GM12878 (cell line): Measurements from ENCODE around the gene SORL1. TPM values are rescaled to one million over a fixed set of nuclear protein-coding genes. Genes with fewer than 3 reads are reported as not detected.

ENCODE experiments used
- ATAC-seq: fragments of 200-7000 bp; cut with Tn5 transposase; 3 replicates; pipeline ENCODE4 v1.9.1; 2020; ENCODE audit warnings: mild to moderate bottlenecking, moderate library complexity
- BruUV-seq: library from RNA; stranded (reverse); fragments of 400-500 nt; replicated peaks from 2 replicates; lab custom pipeline; 2021; lab: Mats Ljungman, UMichigan
- CTCF ChIA-PET: fragments of 300-600 bp; sonication (Branson Sonifier 250); formaldehyde crosslinking; extraction: SDS; loops from one replicate; lab custom pipeline; 2021; ENCODE audit warnings: inconsistent platforms; lab: Yijun Ruan, JAX
- POLR2A ChIA-PET: fragments of 350-600 bp; formaldehyde crosslinking; extraction: SDS; loops from one replicate; lab custom pipeline; 2021; ENCODE audit warnings: inconsistent platforms; lab: Charles Lee
- RAD21 ChIA-PET: fragments of 300-600 bp; sonication (Branson Sonifier 250); formaldehyde crosslinking; loops from one replicate; lab custom pipeline; 2023; ENCODE audit warnings: antibody characterized with exemption; ENCODE audit not compliant: unreplicated experiment; lab: Charles Lee
- SMC1A ChIA-PET: fragments of 300-600 bp; sonication (Branson Sonifier 250); formaldehyde crosslinking; loops from one replicate; lab custom pipeline; 2023; ENCODE audit not compliant: unreplicated experiment, uncharacterized antibody; lab: Charles Lee
- DNase-seq: peaks from one replicate; pipeline ENCODE4 v3.0.0-alpha.2; 2011; ENCODE audit warnings: low read depth, low spot score
- FAIRE-seq: peaks from 3 replicates; lab custom pipeline; 2011; peaks lifted over from hg19 to GRCh38; lab: Jason Lieb, UNC
- H2AFZ ChIP-seq: 2 replicates; pipeline ENCODE4 v1.6.0; 2011; ENCODE audit warnings: low read depth, low read length, control low read depth; ENCODE audit not compliant: control insufficient read depth
- H3K27ac ChIP-seq: 2 replicates; pipeline ENCODE4 v1.5.1; 2011; ENCODE audit warnings: control low read depth; ENCODE audit not compliant: control insufficient read depth, insufficient read depth
- H3K27me3 ChIP-seq, 2 experiments: replicated peaks in 1 of 2; 2 replicates each; pipeline versions ENCODE4 v1.6.0 to v1.6.1; 2011; ENCODE audit warnings: low read length in 1 of 2; ENCODE audit not compliant: control insufficient read depth in 2 of 2, insufficient read depth in 2 of 2
- H3K36me3 ChIP-seq, 2 experiments: 2 replicates each; pipeline ENCODE4 v1.5.1; 2011; ENCODE audit warnings: low read length in 1 of 2; ENCODE audit not compliant: control insufficient read depth in 2 of 2, insufficient read depth in 2 of 2
- H3K4me1 ChIP-seq: 2 replicates; pipeline ENCODE4 v1.6.1; 2011; ENCODE audit warnings: mild to moderate bottlenecking, low read length, moderate library complexity, mixed read lengths; ENCODE audit not compliant: control insufficient read depth, insufficient read depth
- H3K4me2 ChIP-seq: 2 replicates; pipeline ENCODE4 v1.6.0; 2011; ENCODE audit warnings: control low read depth; ENCODE audit not compliant: control insufficient read depth, insufficient read depth
- H3K4me3 ChIP-seq: fragments of 200-600 bp; sonication (generic); 2 replicates; pipeline ENCODE4 v1.5.1; 2016
- H3K79me2 ChIP-seq: 2 replicates; pipeline ENCODE4 v1.6.0; 2011; ENCODE audit warnings: low read length; ENCODE audit not compliant: control insufficient read depth, insufficient read depth
- H3K9ac ChIP-seq: 2 replicates; pipeline ENCODE4 v1.8.0; 2011; ENCODE audit warnings: low read length, control low read depth, mixed read lengths; ENCODE audit not compliant: control insufficient read depth, insufficient read depth
- H3K9me3 ChIP-seq: replicated peaks from 3 replicates; pipeline ENCODE4 v1.5.1; 2011; ENCODE audit warnings: mild to moderate bottlenecking, low read length; ENCODE audit not compliant: control insufficient read depth, insufficient read depth
- H4K20me1 ChIP-seq: 2 replicates; pipeline ENCODE4 v1.6.0; 2011; ENCODE audit not compliant: control insufficient read depth, insufficient read depth
- BHLHE40 ChIP-seq, 2 experiments: fragments of 450-650 bp in 1 of 2; IDR thresholded peaks; 2 replicates each; pipeline ENCODE4 v1.6.1; 2011 to 2017; ENCODE audit warnings: low read depth in 2 of 2, borderline replicate concordance in 1 of 2, improper control_type of control experiment in 1 of 2, low read length in 1 of 2, mild to moderate bottlenecking in 1 of 2
- LARP7 ChIP-seq: fragments of 450-650 bp; IDR thresholded peaks from 2 replicates; pipeline ENCODE4 v1.6.1; 2017; ENCODE audit warnings: mild to moderate bottlenecking
- NFYA ChIP-seq: IDR thresholded peaks from 2 replicates; pipeline ENCODE4 v1.6.1; 2011; ENCODE audit warnings: low read depth, mild to moderate bottlenecking, low read length, improper control_type of control experiment, borderline replicate concordance
- PML ChIP-seq: IDR thresholded peaks from 2 replicates; pipeline ENCODE4 v1.6.1; 2012; ENCODE audit warnings: low read length, inconsistent platforms
- POLR2A ChIP-seq: IDR thresholded peaks from 2 replicates; pipeline ENCODE4 v1.6.1; 2011; ENCODE audit warnings: low read depth, mild to moderate bottlenecking, low read length
- STAT3 ChIP-seq: IDR thresholded peaks from 2 replicates; pipeline ENCODE4 v1.6.1; 2011; ENCODE audit warnings: low read depth, low read length, improper control_type of control experiment
- TCF7 ChIP-seq: IDR thresholded peaks from 2 replicates; pipeline ENCODE4 v1.6.1; 2014; ENCODE audit warnings: antibody characterized with exemption, borderline replicate concordance
- USF2 ChIP-seq: IDR thresholded peaks from 2 replicates; pipeline ENCODE4 v1.6.1; 2011; ENCODE audit warnings: low read depth, low read length, improper control_type of control experiment, borderline replicate concordance
- ZSCAN29 ChIP-seq: fragments of 450-650 bp; IDR thresholded peaks from 2 replicates; pipeline ENCODE4 v1.6.1; 2017; ENCODE audit warnings: mild to moderate bottlenecking, moderate library complexity
- WGBS: methylation state at CpG from one replicate; pipeline ENCODE4 v1.1.6; 2016; ENCODE audit warnings: low lambda C conversion rate; ENCODE audit not compliant: insufficient replicate concordance, insufficient coverage; ENCODE audit errors: missing lambda C conversion rate; 5-methylcytosine and 5-hydroxymethylcytosine counted together
- in situ Hi-C: fragments of 300-500 bp; cut with MboI; formaldehyde crosslinking; loops from 9 replicates; pipeline ENCODE4 v1.14.3; 2018; ENCODE audit warnings: mixed read lengths
- intact Hi-C: fragments of 100-400 bp; cut with micrococcal nuclease; formaldehyde crosslinking; loops from one replicate; pipeline ENCODE4 v1.14.2; 2022; ENCODE audit not compliant: unreplicated experiment
- polyA plus RNA-seq, 11 experiments: library from polyadenylated mRNA; depleted of rRNA in 4 of 11; unstranded in 6 of 11; stranded (reverse) in 5 of 11; fragments of >200 nt; fragmentation: Nextera tagmentation in 4 of 11; fragmentation: Illumina TruSeq in 1 of 11; extraction: Ambion mirVana in 4 of 11; extraction: Trizol in 1 of 11; gene quantifications; 1 replicate in 1 of 11; 2 replicates in 10 of 11; pipeline versions ENCODE4 v1.2.1 to v1.2.3, GENCODE V29; 2011 to 2016; ENCODE audit warnings: inconsistent platforms in 2 of 11, missing spikeins in 2 of 11, low read depth in 1 of 11
- total RNA-seq, 4 experiments: library from RNA; depleted of rRNA in 3 of 4; stranded (reverse); fragments of >200 nt in 3 of 4; fragmentation: Illumina TruSeq in 1 of 4; extraction: Trizol in 1 of 4; gene quantifications; 2 replicates each; pipeline versions ENCODE4 v1.2.1 to v1.2.3, GENCODE V29; 2013 to 2021

SORL1 gene
- total and polyA plus RNA-seq, 10 of the 15 experiments (the other 5 are each of a cell fraction or from before 2014, with no cell fraction given), result 20.2 to 107 (median 59.9) TPM

- FAIRE-seq, result no peak
- WGBS, result 99% methylated on average over 4 of the region's 4 CpGs
- Histone ChIP-seq H3K79me2 (no peaks in the 10 kb centered on the region), H3K27me3 (no peaks in the 10 kb centered on the region), H3K9me3 (no peaks in the 10 kb centered on the region; the same call in 2 of the 3 replicates), H3K36me3 (no peaks in the 10 kb centered on the region), H3K4me2 (0 out of 2 replicates have a peak overlapping the region, but pooled peaks have one; percentile 7), H3K9ac (no peak overlapping the region), H2AFZ (no peak overlapping the region), H3K27ac (no peak overlapping the region), H3K4me1 (peaks cover 56% of the 10 kb centered on the region), H3K4me3 (no peak overlapping the region), H4K20me1 (no peaks in the 10 kb centered on the region)
- CTCF ChIA-PET, result interaction anchor here (0.6 to 4.3 kb wide), 8 partner anchors 10 to 164 kb away, joined by 3 to 21 read pairs (median 3); no protein-coding TSS in a partner anchor
- ATAC-seq, result no peak
- RAD21 ChIA-PET, result interaction anchor here (0.9 to 1.9 kb wide), 7 partner anchors 15 to 83 kb away, joined by 3 to 7 read pairs (median 4); no protein-coding TSS in a partner anchor
- SMC1A ChIA-PET, result interaction anchor here (1.0 to 10.5 kb wide), 12 partner anchors 9 to 98 kb away, joined by 3 to 103 read pairs (median 8); no protein-coding TSS in a partner anchor
- no peak for DNase-seq
- POLR2A ChIA-PET, result interaction anchor here (0.6 to 2.4 kb wide), 11 partner anchors 8 to 136 kb away, joined by 3 to 9 read pairs (median 3); no protein-coding TSS in a partner anchor
- TF ChIP-seq USF2, result no peak
- no peak for TF ChIP-seq NFYA
- no peak for TF ChIP-seq LARP7
- no peak for TF ChIP-seq BHLHE40 (IDR thresholded peaks at IDR 0.05; ENCODE audit: borderline replicate concordance in 1 of 2, low read depth in 2 of 2, low read length in 1 of 2)
- no peak for TF ChIP-seq PML
- no peak for TF ChIP-seq STAT3
- TF ChIP-seq ZSCAN29, result no peak
- no peak for TF ChIP-seq TCF7
- TF ChIP-seq POLR2A, result no peak
- intact Hi-C loops, result loop anchor here (5.0 kb wide), 3 partner anchors 32 to 83 kb away; partner anchors contain the start of genes SORL1 and SORL1-AS1
- in situ Hi-C loops, result no loop called here
- no TSS peak for BruUV-seq
Measured at GRCh38 chr11:121419836-121420235, 32.3 kb upstream of the SORL1 start.
